Measurements from ENCODE around the gene TRIM15.

Gene TRIM15

GRCh38 chr6:30150671-30151395 is 12.5 kb upstream of the TRIM15 start:
- TF ChIP-seq CTCF (IDR thresholded peaks at IDR 0.05) = no peak
- no peak overlapping the region for H3K27ac ChIP-seq
- no peak overlapping the region for H3K9ac ChIP-seq
- no peak overlapping the region for H3K4me3 ChIP-seq (ENCODE audit: low read depth, low read length)
- H3K79me2 ChIP-seq = no peaks in the 10 kb centered on the region
- H3K36me3 ChIP-seq (ENCODE audit: control insufficient read depth, insufficient read depth, low read length) = no peaks in the 10 kb centered on the region
- H3K9me3 ChIP-seq (ENCODE audit: control insufficient read depth, low read length) = no peaks in the 10 kb centered on the region
- no peak overlapping the region for H2AFZ ChIP-seq
- H3K27me3 ChIP-seq (ENCODE audit: control insufficient read depth, insufficient read depth, low read length) = no peaks in the 10 kb centered on the region
- no peak overlapping the region for H3K4me2 ChIP-seq (ENCODE audit: low read length)
- H3K4me1 ChIP-seq = no peaks in the 10 kb centered on the region

- Histone ChIP-seq H3K4me2 (ENCODE audit: low read length) (no peak overlapping the region), H3K27me3 (ENCODE audit: control insufficient read depth, insufficient read depth, low read length) (no peaks in the 10 kb centered on the region), H3K79me2 (no peaks in the 10 kb centered on the region), H3K4me1 (no peaks in the 10 kb centered on the region), H3K9ac (no peak overlapping the region), H2AFZ (no peak overlapping the region), H3K4me3 (ENCODE audit: low read depth, low read length) (no peak overlapping the region), H3K36me3 (ENCODE audit: control insufficient read depth, insufficient read depth, low read length) (no peaks in the 10 kb centered on the region), H3K9me3 (ENCODE audit: control insufficient read depth, low read length) (no peaks in the 10 kb centered on the region), H3K27ac (no peak overlapping the region)
- no peak for TF ChIP-seq CTCF (IDR thresholded peaks at IDR 0.05)
Measured at GRCh38 chr6:30151580-30151979, 11.8 kb upstream of the TRIM15 start.

GRCh38 chr6:30152016-30152673 is 11.2 kb upstream of the TRIM15 start:
- no peaks in the 10 kb centered on the region for H3K4me1 ChIP-seq
- no peaks in the 10 kb centered on the region for H3K36me3 ChIP-seq (ENCODE audit: control insufficient read depth, insufficient read depth, low read length)
- no peak overlapping the region for H3K4me3 ChIP-seq (ENCODE audit: low read depth, low read length)
- no peaks in the 10 kb centered on the region for H3K79me2 ChIP-seq
- no peaks in the 10 kb centered on the region for H3K27me3 ChIP-seq (ENCODE audit: control insufficient read depth, insufficient read depth, low read length)
- H3K27ac ChIP-seq = no peak overlapping the region
- no peak for TF ChIP-seq CTCF (IDR thresholded peaks at IDR 0.05)
- no peak overlapping the region for H3K9ac ChIP-seq
- no peaks in the 10 kb centered on the region for H3K9me3 ChIP-seq (ENCODE audit: control insufficient read depth, low read length)
- no peak overlapping the region for H3K4me2 ChIP-seq (ENCODE audit: low read length)
- H2AFZ ChIP-seq = no peak overlapping the region

GRCh38 chr6:30152910-30153610 is 10.3 kb upstream of the TRIM15 start:
- H3K4me3 ChIP-seq (ENCODE audit: low read depth, low read length) = no peak overlapping the region
- no peak overlapping the region for H2AFZ ChIP-seq
- H3K4me1 ChIP-seq = no peaks in the 10 kb centered on the region
- no peaks in the 10 kb centered on the region for H3K79me2 ChIP-seq
- H3K27ac ChIP-seq = no peak overlapping the region
- H3K9me3 ChIP-seq (ENCODE audit: control insufficient read depth, low read length) = no peaks in the 10 kb centered on the region
- no peak overlapping the region for H3K9ac ChIP-seq
- no peak overlapping the region for H3K4me2 ChIP-seq (ENCODE audit: low read length)
- no peaks in the 10 kb centered on the region for H3K36me3 ChIP-seq (ENCODE audit: control insufficient read depth, insufficient read depth, low read length)
- no peak for TF ChIP-seq CTCF (IDR thresholded peaks at IDR 0.05)
- H3K27me3 ChIP-seq (ENCODE audit: control insufficient read depth, insufficient read depth, low read length) = no peaks in the 10 kb centered on the region
